ENCODE results near the gene SNTG2. TPM values are rescaled to one million over a fixed set of nuclear protein-coding genes. Genes with fewer than 3 reads are reported as not detected.

SNTG2 gene
- total RNA-seq, 4 donors from 2014 or later, result 3.3 to 7.4 (median 4.5) TPM

DNA sequence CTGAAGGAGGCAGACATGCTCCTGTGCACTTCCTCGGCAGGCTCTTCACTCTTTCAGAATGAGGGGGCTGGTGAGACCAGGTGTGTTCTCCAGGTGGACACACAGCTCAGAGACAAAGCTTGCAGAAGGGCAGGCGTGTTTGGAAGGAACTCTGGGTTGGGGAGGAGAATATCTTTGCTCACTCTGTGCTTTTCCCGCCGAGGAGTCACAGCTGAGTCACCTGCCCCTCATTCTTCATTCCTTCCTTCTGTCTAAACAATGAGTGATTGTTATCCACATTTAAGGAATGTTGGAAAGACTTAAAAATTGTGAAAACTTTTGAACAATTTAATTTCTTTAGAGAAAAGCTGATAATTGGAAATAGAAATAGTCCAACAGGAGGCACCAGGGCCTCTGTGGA lies 336.3 kb downstream of the SNTG2 start:
- 59% methylated on average over 4 of the region's 4 CpGs for WGBS
- Histone ChIP-seq H3K4me3 (no peak overlapping the region), H3K36me3 (no peaks in the 10 kb centered on the region), H3K9me3 (no peaks in the 10 kb centered on the region), H3K4me1 (peaks cover 0 to 10% (median 10%) of the 10 kb centered on the region in 4 donors), H3K27me3 (peaks cover 0 to 38% (median 5%) of the 10 kb centered on the region in 4 donors), H3K27ac (replicated peaks in 1 of 4) (no peak overlapping the region)
- intact Hi-C loops (cut with DNase I), result no loop called here
- TF ChIP-seq POLR2AphosphoS5 (IDR thresholded peaks at IDR 0.05) (no peak), POLR2A (IDR thresholded peaks at IDR 0.05; ENCODE audit: low read depth) (no peak), EP300 (IDR thresholded peaks at IDR 0.05) (no peak), CTCF (IDR thresholded peaks at IDR 0.05) (no peak)
- DNase-seq (ENCODE audit: extremely low spot score), result no peak

DNA sequence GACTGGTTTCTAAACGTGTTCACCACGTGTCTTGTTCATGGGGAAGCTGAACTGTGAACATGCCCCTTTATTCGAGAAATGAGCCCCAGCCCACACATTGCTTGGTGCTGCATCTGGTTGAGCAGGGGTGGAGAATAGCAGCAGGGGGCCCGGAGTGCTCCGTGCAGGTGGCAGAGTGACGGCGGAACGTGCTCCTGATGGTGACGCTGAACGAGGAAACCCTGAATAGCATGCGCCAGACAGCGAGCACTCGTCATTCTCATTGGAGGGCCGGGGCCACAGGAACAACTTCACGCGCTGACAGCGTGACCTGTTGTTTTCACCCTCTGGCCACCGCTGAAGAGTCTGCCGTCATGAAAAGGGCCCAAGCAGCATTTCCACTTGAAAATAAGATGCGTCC lies 336.8 kb downstream of the SNTG2 start:
- H3K36me3 ChIP-seq, result no peaks in the 10 kb centered on the region
- H3K4me3 ChIP-seq, result no peak overlapping the region
- H3K4me1 ChIP-seq, result peaks cover 0 to 5% (median 5%) of the 10 kb centered on the region in 4 donors
- no peak overlapping the region for H3K27ac ChIP-seq (replicated peaks in 1 of 4)
- DNase-seq (ENCODE audit: extremely low spot score), result no peak
- H3K27me3 ChIP-seq, result peaks cover 0 to 33% (median 5%) of the 10 kb centered on the region in 4 donors
- TF ChIP-seq CTCF (IDR thresholded peaks at IDR 0.05) (no peak), POLR2A (IDR thresholded peaks at IDR 0.05; ENCODE audit: low read depth) (no peak), POLR2AphosphoS5 (IDR thresholded peaks at IDR 0.05) (no peak), EP300 (IDR thresholded peaks at IDR 0.05) (no peak)
- WGBS, result 77% methylated on average over 17 of the region's 20 CpGs
- intact Hi-C loops (cut with DNase I), result no loop called here
- no peaks in the 10 kb centered on the region for H3K9me3 ChIP-seq

GRCh38 chr2:1294900-1295299 lies 344.3 kb downstream of the SNTG2 start:
- intact Hi-C loops (cut with DNase I), result no loop called here
- DNase-seq (ENCODE audit: extremely low spot score), result peak; percentile 80
- 85% methylated on average over 11 of the region's 13 CpGs for WGBS
- Histone ChIP-seq H3K36me3 (no peaks in the 10 kb centered on the region), H3K4me3 (no peak overlapping the region), H3K27me3 (peaks cover 0 to 14% (median 0%) of the 10 kb centered on the region in 4 donors), H3K4me1 (no peaks in the 10 kb centered on the region), H3K9me3 (peaks cover 0 to 3% (median 0%) of the 10 kb centered on the region in 4 donors), H3K27ac (replicated peaks in 1 of 4) (no peak overlapping the region)
- TF ChIP-seq POLR2AphosphoS5 (IDR thresholded peaks at IDR 0.05), result no peak
- no peak for TF ChIP-seq POLR2A (IDR thresholded peaks at IDR 0.05; ENCODE audit: low read depth)
- no peak for TF ChIP-seq CTCF (IDR thresholded peaks at IDR 0.05)
- TF ChIP-seq EP300 (IDR thresholded peaks at IDR 0.05), result no peak

DNA sequence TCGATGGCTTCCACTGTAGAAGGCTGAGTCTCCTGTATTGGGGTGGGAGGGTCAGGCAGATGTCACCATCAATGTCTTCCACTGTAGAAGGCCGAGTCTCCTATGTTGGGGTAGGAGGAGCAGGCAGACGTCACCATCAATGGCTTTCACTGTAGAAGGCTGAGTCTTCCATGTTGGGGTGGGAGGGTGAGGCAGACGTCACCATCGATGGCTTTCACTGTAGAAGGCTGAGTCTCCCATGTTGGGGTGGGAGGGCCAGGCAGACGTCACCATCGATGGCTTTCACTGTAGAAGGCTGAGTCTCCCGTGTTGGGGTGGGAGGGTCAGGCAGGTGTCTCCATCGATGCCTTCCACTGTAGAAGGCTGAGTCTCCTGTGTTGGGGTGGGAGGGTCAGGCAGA lies 345.1 kb downstream of the SNTG2 start:
- TF ChIP-seq POLR2AphosphoS5 (IDR thresholded peaks at IDR 0.05) (no peak), CTCF (IDR thresholded peaks at IDR 0.05) (no peak), POLR2A (IDR thresholded peaks at IDR 0.05; ENCODE audit: low read depth) (no peak), EP300 (IDR thresholded peaks at IDR 0.05) (no peak)
- intact Hi-C loops (cut with DNase I), result no loop called here
- Histone ChIP-seq H3K27me3 (peaks cover 0 to 14% (median 0%) of the 10 kb centered on the region in 4 donors), H3K36me3 (no peaks in the 10 kb centered on the region), H3K9me3 (peaks cover 0 to 3% (median 0%) of the 10 kb centered on the region in 4 donors), H3K27ac (replicated peaks in 1 of 4) (no peak overlapping the region), H3K4me1 (no peaks in the 10 kb centered on the region), H3K4me3 (no peak overlapping the region)
- WGBS, result 88% methylated on average over 9 of the region's 9 CpGs
- DNase-seq (ENCODE audit: extremely low spot score), result peak; percentile 70

Measured in esophagus muscularis mucosa (tissue), 4 donors.